Measurements from ENCODE around the gene PSTK.

PSTK gene

GRCh38 chr10:122980209-122981065 is at the start of gene PSTK:
Gene PSTK (plus strand): TSS chr10:122980401. CDS start chr10:122980480, 79 bp downstream.
- DNase-seq, result peak; percentile 91 to 92

- no peak for DNase-seq
Observed at GRCh38 chr10:122931088-122931906, 48.9 kb upstream of the PSTK start.

- DNase-seq, result no peak
Observed at GRCh38 chr10:122939133-122939855, 40.9 kb upstream of the PSTK start.

- DNase-seq, result no peak
Observed at GRCh38 chr10:122939856-122940543, 40.2 kb upstream of the PSTK start.

- no peak for DNase-seq
Observed at GRCh38 chr10:122949296-122949695, 30.9 kb upstream of the PSTK start.

- peak; percentile 99 to 100 for DNase-seq
Observed at GRCh38 chr10:122953902-122954730, 26.1 kb upstream of the PSTK start, which contains the start of gene C10orf88. Gene C10orf88 (minus strand): TSS chr10:122954227. CDS start chr10:122954178, 49 bp downstream.

- no peak for DNase-seq
Observed at GRCh38 chr10:122954731-122955050, 25.5 kb upstream of the PSTK start.

GRCh38 chr10:122955892-122956291 is 24.3 kb upstream of the PSTK start:
- DNase-seq, result no peak

- DNase-seq, result no peak
Observed at GRCh38 chr10:122957474-122957873, 22.7 kb upstream of the PSTK start.

GRCh38 chr10:122962405-122962804 is 17.8 kb upstream of the PSTK start:
- DNase-seq, result no peak

- no peak for DNase-seq
Observed at GRCh38 chr10:122966879-122967278, 13.3 kb upstream of the PSTK start.

- no peak for DNase-seq
Observed at GRCh38 chr10:122968698-122969097, 11.5 kb upstream of the PSTK start.

- DNase-seq, result no peak
Observed at GRCh38 chr10:122974023-122974422, 6.2 kb upstream of the PSTK start.

GRCh38 chr10:122974543-122975064 is 5.6 kb upstream of the PSTK start:
- peak; percentile 11 to 17 for DNase-seq

- peak; percentile 84 to 90 for DNase-seq
Observed at GRCh38 chr10:122981066-122981464, 864 bp downstream of the PSTK start.

- no peak for DNase-seq
Observed at GRCh38 chr10:122983898-122984297, 3.7 kb downstream of the PSTK start.

GRCh38 chr10:122984708-122985107 is 4.5 kb downstream of the PSTK start:
- no peak for DNase-seq

- DNase-seq, result no peak
Observed at GRCh38 chr10:122986335-122986734, 6.1 kb downstream of the PSTK start.

GRCh38 chr10:122988501-122988900 is 8.3 kb downstream of the PSTK start:
- DNase-seq, result no peak

- DNase-seq, result no peak
Observed at GRCh38 chr10:122990278-122990677, 10.1 kb downstream of the PSTK start.

- no peak for DNase-seq
Observed at GRCh38 chr10:122992031-122992585, 11.9 kb downstream of the PSTK start.

Measured in Kasumi-1 (cell line).